NCI-H2107 treated with DMSO at 0.1 percent for 48 hours (cell line): ENCODE measurements around the gene KCNQ1.

Experiments used
- DNase-seq: peaks from one replicate; lab custom pipeline; 2025; ENCODE audit not compliant: unreplicated experiment; lab: John Stamatoyannopoulos, UW

The KCNQ1 gene

DNA sequence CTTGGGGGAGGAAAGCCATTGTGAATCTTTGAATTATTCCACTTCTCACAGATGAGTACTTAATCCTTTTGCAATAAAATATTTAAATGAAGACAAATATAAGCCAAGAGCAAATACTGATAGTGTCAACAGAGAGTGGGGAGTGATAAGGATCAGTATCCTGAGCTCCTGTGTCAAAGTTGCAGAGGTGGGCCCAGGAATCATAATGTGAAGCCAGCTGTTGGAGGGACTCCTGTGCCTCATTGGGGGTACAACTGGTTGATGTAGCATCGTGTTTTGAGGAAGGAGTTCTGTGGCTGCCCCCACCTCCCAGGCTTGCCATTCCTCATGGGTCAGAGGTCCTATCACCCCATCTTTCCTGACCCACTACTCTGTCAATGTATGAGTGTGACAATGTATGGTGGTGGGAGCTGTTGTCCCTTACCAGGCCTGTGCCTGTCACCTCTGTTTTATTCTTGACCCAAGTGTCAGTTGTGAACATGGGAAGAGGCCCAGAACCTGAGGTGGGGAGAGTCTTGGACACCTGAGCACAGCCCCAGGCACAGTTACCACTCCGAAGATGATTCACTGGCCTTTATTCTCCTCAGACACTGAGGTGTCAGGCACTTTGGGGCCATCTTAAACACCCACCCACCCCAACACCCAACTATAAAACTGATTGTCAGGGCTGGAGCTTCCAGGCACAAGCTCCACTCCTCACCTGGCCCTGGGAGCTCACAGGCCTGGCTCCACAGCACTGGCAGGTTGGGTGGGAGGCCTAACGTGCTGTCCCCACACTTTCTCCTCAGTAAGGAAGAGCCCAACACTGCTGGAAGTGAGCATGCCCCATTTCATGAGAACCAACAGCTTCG lies 216.6 kb downstream of the KCNQ1 start:
- DNase-seq, result no peak

DNA sequence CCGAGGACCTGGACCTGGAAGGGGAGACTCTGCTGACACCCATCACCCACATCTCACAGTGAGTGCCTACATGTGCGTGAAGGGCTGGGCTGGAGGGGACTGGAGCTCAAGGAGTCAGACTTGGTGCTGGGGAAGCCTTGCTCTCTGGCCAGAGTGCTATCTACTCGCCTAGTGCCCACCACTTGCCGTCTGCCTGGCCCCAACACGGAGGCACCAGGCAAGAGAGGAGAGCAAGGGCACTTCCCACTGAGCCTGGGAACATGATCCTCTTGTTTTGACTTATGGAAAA lies 217.2 kb downstream of the KCNQ1 start:
- no peak for DNase-seq

DNA sequence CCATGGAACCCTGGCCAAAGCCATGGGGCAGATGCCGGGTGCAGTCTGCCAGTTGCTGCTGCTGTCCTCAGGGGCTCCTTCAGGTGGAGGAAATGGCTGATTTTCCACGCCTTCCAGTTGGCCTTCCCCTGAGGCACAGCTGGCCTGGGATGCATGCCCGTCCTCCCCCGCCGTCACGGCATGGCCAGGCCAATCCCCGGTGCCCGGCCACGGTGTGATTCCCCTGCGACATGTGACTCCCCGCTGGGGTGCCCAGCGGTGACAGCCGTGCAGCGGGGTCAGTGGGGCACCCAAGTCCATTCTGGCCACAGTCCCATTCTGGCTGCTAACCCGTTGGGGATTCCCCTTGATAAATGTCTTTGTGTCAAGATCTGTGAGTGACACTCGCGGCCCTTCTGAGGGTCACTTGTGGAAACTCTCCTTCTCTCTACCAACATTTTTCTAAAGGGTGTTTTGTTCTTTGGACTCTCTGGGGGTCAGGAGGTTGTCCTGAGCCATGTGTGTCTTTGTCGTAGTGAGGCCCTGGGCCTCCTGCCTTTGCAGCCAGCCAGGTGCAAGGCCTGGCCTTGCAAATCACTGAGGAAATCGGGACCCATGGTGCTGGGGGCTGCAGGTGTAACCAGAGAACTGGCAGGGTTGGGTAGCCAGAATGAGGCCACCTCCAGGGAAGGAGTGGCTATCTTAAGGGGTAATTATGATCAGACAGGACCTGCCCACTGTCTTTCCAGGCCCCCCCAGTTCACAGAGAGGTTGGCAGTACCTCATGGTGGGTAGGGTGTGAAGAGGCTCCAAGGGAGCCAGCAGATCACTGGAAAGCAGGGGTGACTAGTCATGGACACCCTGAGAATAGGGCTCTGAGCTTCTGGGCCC lies 217.9 kb downstream of the KCNQ1 start:
- DNase-seq, result no peak

DNA sequence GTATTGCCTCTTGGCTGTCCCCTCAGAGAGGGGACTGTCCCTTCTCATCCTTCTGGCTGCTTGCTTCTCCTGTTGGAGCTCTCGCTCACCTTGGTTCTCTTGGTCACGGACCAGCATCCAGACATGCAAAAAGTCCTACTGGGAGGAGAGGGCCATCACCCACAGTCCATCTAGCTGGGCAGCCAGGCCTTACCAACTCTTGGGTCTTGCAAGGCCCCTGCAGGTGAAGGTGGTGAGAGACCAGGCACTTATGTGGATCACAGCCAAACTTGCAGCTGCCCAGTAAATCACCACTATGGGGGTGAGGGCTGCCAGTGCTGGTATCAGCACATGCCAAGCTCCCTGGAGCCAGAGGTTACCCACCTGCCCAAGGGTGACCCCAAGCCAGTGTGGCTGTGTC lies 218.7 kb downstream of the KCNQ1 start:
- DNase-seq, result no peak

DNA sequence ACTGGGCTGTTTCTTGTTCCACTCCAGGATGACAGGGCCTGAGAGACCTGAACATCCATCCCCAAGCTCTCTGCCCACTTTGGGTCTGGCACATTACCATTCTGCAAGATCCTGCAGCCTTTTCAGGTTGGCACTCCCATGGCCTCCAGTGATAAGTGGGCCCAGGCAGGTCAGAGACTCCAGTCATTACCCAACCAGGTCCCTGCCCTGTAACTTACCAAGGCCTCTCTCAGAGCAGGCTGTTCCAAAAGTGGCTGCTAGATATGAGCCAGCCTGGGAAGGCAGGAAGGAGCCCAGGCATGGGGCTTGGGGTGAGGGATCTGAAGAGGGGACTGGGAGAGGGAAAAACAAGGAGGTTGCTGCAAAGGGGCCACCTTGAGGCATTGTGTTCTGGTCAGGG lies 219.1 kb downstream of the KCNQ1 start:
- DNase-seq, result no peak

DNA sequence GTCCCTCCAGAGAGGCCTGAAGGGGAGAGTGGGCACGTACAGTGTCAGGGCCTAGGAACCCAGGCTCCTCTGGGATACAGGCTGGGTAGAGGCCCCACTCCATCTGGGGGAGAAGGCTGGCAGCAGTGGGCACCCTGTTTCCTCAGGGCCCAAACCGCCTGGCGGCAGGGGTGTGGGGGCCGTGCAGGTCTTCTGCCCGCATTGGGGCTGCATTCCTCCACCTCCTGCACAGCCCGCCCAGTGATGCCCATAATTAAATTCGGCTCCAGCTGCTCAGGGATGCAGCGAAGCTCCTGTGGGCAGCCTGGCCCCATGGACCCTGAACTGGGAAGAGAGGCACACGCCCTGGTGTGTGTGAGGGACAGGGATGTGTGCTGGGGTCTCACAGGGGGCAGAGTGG lies 219.6 kb downstream of the KCNQ1 start:
- DNase-seq, result no peak

DNA sequence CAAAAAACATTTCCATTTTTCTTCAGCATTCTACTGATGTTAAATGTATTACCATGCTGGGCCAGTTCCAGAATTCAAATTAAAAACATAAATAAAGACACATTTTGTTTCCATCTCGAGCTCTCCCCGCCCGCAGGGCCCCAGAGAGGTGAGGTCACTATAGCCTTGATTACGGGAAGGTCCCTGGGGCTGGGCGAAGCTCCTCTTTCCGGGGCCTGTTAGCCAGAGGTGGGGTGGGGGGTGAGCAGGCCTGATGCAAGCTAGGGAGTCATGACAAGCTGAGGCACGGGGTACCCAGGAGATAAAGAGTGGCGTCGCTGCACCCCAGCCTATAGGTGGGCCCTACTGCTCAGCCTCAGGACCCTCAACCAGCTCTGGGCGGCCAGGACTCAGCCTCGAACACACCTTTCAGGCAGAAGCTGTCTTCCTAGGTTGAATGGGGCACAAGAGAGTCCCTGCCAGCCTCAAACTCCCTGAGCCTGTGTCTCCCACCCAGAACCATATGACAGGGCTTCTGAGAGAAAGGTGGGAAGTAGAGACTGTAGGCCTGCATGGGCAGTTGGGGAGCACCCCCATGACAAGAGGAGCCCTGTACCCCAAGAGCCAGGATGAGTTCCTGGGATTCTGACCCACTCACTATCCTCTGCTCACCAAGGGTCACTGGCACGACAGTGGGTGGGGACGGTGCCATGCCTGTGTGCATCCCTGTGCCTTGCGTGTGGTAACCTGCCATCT lies 220.2 kb downstream of the KCNQ1 start:
- DNase-seq, result no peak

DNA sequence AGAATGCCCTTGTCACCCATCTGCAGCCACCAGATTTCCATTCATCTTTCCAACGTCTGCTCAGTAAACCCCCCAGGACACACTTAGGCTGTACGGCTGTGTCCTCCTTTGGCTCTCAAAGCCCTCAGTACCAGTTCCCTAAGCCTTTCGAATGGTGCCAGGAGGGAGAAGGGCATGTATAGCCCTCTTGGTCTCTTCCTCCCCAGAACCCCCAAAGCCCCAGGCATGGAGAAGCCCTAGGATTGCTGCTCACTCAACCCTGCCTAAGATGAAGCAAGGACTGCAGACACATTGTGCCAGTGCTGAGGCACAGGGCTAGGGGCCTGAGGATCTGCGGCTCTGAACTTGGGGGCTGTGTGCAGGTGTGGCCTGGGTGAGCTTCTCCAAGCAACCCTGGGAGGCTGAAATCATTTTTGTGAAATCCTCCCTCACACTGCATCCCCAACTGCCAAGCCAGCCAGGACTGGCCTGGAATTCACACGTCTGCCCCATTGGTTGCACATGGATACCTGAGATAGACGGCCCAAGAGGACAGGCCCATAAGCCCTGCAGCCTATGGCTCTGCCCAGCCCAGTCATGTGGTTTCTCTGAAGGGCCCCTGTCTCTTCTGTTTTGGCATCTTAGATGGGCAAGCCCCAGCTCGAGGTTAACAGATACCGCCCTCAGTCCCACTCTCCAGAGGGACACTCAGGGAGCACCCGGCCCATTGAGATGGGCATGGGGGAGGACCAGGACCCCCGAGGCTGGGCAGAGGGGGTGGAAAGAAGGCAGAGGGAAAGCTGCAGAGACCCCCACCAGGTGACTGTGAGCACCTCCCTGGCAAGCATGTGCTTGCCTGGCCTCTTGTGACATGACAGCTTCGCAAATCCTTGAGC lies 221.0 kb downstream of the KCNQ1 start:
- no peak for DNase-seq

DNA sequence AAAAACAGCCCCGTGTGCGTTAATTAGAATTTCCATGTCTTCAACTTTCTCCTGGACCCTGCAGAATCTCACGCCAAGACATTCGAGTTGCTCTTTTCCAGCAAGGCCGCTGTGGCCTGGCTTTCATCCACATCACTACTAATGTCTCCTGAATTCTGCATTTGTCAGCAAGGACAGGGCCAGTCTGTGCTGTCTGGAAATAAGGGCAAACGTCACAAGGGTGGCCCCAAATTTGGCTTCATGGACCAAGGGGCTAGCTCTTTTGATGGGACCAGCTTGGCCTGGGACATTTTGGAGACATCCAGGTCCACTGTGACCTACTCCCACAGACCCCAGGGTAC lies 221.6 kb downstream of the KCNQ1 start:
- no peak for DNase-seq

DNA sequence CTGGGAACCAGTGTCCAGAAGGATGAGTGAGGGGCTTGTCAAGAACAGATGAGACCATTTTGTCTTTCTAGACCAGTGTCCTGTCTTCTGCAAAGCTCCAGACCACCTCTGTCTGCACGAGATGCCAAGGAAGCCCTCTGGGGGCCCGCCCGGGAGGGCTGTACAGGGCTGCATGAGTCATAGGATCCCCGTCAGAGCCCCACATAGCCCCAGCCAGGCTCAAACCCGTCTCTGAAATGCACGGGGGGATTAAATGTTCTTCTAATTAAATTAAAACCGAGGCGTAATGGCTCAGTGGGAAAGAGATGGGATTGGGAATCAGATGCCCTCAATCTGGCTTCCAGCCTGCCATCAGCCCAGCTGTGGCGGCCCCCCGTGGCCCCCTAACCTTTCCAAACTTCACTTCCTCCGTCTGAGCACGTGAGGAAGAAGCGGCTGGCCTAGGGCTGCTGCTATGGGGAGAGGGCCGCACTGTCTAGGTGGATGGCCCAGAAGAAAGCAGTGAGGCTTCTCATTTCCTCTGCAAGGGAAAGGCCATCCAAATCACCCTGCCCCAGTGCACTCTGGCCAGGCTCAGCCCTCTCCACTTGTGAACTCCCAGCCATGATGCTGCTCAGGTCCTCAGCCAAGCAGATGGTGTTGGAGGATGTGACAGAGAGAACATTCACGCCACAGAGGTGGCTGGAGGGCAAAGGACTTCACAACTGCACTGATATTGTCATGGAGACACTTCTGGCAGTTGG lies 222.2 kb downstream of the KCNQ1 start:
- no peak for DNase-seq

DNA sequence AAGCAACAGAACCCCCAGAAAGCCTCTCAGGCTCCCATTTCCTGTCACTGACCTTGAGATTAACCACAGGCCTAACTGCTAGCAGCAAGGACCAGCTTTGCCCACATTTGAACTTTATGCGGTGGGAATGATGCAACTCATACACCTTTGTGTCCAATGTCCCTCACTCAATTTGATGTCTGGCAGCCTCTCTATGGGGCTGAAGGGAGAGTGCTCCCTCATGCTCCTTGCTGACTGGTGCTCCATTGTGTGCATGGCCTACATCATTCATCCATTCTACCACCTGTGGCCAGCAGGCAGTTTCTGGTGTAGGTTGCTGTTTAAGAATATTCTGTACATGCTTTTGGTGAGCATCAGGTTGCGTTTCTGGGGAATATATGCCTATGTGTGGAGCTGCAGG lies 223.1 kb downstream of the KCNQ1 start:
- no peak for DNase-seq

DNA sequence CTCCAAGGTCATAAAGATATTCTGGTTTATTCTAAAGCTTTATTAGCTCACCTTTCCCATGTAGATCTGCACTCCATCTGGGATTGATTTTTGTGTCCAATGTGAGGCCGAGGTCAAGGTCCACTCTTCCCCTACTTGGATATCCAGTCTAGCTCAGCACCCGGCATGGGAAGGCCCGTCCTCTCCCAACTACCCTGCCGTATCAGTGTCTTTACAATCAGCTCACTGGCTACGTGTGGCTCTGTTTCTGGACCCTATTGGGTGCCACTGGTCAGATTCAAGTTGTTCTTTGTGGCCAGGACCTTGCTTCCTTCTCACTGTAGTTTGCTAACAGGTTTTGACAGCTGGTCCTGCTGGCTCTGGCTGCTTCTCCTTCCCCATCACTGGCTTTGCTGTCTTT lies 224.1 kb downstream of the KCNQ1 start:
- no peak for DNase-seq

DNA sequence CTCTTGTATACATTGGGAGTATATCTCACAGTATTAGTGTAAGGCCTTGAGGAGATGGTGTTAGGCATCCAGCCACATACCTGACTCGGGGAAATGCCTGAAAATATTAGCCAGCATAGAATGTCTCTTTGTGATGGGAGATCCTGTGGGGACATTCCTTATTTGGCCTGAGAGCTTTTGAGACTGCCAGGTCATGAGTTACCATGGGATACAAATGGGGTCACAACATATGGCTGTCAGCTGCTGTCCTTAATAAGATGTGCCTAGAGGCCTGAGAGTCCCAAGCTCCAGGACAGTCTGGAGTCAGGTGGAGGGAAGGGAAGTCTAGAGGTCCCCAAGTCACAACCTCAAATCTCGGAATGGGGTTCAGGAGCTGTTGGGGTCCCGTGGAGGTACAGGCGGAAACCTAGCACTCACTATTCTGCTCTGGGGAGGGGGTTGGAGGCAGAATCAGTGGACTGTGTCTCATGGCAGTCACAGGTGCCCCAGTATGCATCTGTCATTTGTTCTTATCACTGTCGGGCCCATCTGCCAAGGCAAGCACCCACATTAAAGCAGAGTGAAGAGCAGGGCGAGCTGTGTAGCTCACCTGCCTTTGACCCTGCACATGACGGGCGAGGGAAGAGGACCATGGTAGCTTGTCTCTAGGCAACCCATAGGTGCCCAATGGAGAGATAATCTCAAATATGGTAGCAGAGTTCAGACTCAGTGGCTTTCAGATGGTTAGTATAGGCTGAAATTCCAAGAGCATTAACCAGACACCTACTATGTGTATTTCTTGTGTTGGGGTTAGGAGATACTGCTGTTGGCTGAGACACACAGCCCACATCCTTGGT lies 225.0 kb downstream of the KCNQ1 start:
- DNase-seq, result no peak

DNA sequence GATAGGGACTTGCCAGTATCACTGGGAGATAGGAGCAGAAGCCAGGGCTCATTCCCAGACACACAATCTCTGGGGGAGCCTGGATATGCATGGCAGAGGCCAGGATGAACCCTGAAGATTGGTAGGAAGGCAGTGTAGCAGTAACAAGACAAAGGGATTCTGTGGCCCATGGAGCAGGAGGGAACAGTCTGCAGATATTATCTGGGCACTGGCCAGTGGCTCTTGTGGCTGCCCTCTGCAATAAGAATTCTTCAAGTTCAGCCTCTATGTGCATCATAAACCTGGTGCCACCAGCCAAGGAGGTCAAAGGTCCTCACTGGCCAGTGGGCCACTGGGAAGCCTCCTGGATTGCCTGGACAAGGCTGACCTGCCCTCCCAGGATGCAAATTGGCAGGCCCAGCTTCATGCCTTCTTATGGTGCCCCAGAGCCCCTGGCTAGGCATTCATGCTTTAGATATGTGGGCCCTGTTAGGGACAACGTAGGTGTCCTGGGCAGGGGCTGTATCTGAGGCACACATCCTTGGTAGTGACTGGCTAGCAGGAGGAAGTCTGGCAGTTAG lies 225.8 kb downstream of the KCNQ1 start:
- no peak for DNase-seq

DNA sequence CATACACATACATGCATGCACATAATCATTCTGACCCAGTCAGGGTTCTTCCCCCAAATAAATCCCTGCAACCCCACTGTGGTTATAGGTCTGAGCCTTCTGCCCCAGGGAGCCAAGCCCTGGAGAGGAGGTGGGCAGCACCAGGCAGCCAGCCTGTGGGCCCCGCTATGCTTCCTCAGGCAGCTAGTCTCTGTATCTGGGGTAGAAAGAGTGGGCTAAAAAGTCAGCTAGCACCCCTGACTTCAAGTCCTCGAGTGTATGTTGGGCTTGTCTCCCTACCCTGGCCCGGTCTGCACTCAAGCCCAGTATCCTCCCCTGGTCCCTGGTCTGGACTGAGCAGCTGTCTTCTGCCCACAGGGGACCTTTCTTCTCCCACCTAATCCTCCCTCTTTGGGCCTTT lies 226.9 kb downstream of the KCNQ1 start:
- DNase-seq, result no peak

DNA sequence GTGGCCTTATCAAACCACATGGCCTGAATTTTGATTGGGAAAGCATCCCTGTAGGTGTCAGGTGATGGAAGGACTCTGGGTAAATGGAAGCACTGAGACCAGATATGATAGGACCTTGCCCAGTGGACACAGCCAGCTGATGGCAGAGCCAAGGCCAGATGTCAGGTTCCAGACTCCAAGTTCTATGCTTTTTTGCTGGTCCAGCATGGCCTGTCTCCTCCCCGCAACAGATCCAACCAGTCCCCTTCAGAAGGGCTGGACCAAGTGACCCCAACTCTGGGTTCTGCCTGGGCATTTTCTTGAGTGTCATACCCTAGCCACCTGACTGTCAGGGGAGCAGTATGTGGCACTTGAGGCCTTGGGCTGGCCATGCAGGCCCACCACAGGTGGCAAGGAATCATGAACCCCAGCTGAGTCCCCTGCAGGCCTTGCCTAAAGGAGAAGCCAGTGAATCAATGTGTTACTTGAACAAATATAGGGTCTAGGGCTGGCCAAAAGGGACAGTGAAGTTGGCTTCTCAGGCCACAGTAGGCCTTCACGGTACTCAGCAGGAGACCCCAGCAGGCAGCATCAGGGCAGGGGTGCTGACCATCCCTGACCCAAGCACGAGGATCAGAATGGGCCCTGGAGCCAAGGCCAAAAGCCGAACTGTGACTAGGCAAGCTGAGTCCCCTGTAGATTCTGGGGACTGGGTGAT lies 227.9 kb downstream of the KCNQ1 start:
- DNase-seq, result no peak

DNA sequence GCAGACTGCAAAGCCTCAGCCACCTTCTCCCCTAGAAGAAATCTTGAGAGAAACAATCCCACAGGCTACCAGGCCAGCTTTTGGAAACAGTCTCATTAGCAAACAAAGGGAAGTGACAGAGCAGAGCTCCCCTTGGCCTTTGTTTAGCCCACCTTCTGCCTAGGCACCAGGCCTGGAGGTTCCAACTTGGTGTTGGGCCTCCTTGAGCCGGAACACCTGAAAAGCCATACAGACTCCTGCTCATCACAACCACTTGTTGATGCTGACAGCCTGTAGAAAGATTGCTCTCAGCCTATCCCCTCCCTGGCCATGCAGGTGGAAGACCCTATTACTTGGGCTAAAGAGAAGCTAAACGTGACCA lies 228.4 kb downstream of the KCNQ1 start:
- no peak for DNase-seq

DNA sequence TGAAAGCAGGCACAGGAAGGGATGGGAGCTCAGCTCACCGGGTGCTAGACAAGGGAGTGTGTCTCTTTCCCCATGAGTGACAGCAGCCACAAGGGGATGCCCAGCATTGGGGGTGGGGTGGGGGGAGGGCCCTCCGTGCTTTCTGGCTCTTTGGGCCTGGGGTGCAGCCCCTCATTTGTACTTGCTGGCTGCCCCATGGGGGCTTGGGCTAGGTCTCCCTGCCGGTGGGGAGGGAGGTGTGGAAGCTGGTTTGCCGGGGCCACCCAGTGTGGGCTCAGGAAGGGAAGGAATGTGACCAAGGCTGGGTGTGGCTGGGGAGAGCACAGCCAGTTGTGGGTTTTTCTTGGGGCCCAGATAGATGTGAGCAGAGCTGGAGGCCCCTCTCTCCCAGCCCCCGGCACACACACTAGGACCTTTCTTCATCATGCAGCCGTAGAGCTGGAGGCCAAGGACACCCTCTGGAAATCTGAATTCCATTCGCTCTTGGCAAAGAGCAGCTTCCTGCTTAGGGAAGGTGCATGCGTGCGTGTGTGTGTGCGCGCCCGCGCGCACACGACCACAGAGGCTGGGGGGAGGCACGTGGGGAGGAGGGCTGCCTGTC lies 229.2 kb downstream of the KCNQ1 start:
- DNase-seq, result no peak
